ENCODE data around the gene OR2A25.

OR2A25 gene

GRCh38 chr7:144118341-144118740 lies 48.7 kb downstream of the OR2A25 start:
- TF ChIP-seq TAF1 (IDR thresholded peaks at IDR 0.05; ENCODE audit: low read depth) (no peak), MAX (IDR thresholded peaks at IDR 0.05) (no peak), RAD21 (IDR thresholded peaks at IDR 0.05; ENCODE audit: low read depth) (no peak), ZBTB7A (IDR thresholded peaks at IDR 0.05; ENCODE audit: low read depth) (no peak), CEBPB (IDR thresholded peaks at IDR 0.05) (no peak), TCF12 (IDR thresholded peaks at IDR 0.05; ENCODE audit: low read depth) (no peak)

GRCh38 chr7:144122876-144123275 lies 53.3 kb downstream of the OR2A25 start, which contains the start of gene OR2A14:
OR2A14 (plus strand) TSS chr7:144123176; CDS start chr7:144129113, 5,937 bp downstream.
- TF ChIP-seq ZBTB7A (IDR thresholded peaks at IDR 0.05; ENCODE audit: low read depth) (no peak), RAD21 (IDR thresholded peaks at IDR 0.05; ENCODE audit: low read depth) (no peak)
